Astrocyte of the spinal cord (primary cell): ENCODE measurements around the gene SFI1.

Experiments used
- DNase-seq: peaks from one replicate; pipeline ENCODE4 v3.0.0; 2011; ENCODE audit warnings: low read depth, low spot score
- H3K4me3 ChIP-seq: 2 replicates; pipeline ENCODE4 v1.5.1; 2011; ENCODE audit warnings: low read depth, mild to moderate bottlenecking, low read length, moderate library complexity
- CTCF ChIP-seq: IDR thresholded peaks from 2 replicates; pipeline ENCODE4 v1.5.1; 2012; ENCODE audit warnings: low read depth, mild to moderate bottlenecking, low read length, inconsistent platforms
- in situ Hi-C: cut with HindIII; loops from 2 replicates; pipeline ENCODE4 v1.10.0; 2017; ENCODE audit warnings: low sequenced_read_pairs

The SFI1 gene

GRCh38 chr22:31612891-31613285 is 116.6 kb downstream of the SFI1 start:
- DNase-seq = no peak
- no peak for TF ChIP-seq CTCF
- in situ Hi-C loops = no loop called here
- H3K4me3 ChIP-seq = no peak overlapping the region

- no peak for TF ChIP-seq CTCF
- no peak for DNase-seq
- in situ Hi-C loops = no loop called here
- no peak overlapping the region for H3K4me3 ChIP-seq
Measured at GRCh38 chr22:31613286-31613903, 117.1 kb downstream of the SFI1 start.

GRCh38 chr22:31613904-31614296 is 117.6 kb downstream of the SFI1 start:
- H3K4me3 ChIP-seq = no peak overlapping the region
- in situ Hi-C loops = no loop called here
- DNase-seq = no peak
- TF ChIP-seq CTCF = no peak

GRCh38 chr22:31614781-31615490 is 118.6 kb downstream of the SFI1 start:
- no peak overlapping the region for H3K4me3 ChIP-seq
- TF ChIP-seq CTCF = no peak
- DNase-seq = no peak
- in situ Hi-C loops = no loop called here

GRCh38 chr22:31615491-31615860 is 119.1 kb downstream of the SFI1 start:
- DNase-seq = no peak
- no peak for TF ChIP-seq CTCF
- no peak overlapping the region for H3K4me3 ChIP-seq
- in situ Hi-C loops = no loop called here

GRCh38 chr22:31615940-31616314 is 119.6 kb downstream of the SFI1 start:
- no peak overlapping the region for H3K4me3 ChIP-seq
- DNase-seq = no peak
- in situ Hi-C loops = no loop called here
- no peak for TF ChIP-seq CTCF
